ENCODE measurements around the gene LDB3. TPM values are rescaled to one million over a fixed set of nuclear protein-coding genes. Genes with fewer than 3 reads are reported as not detected.

LDB3 gene
- total and polyA plus RNA-seq, 2 experiments from 2014 or later, result 0.05 to 0.11 TPM

DNA sequence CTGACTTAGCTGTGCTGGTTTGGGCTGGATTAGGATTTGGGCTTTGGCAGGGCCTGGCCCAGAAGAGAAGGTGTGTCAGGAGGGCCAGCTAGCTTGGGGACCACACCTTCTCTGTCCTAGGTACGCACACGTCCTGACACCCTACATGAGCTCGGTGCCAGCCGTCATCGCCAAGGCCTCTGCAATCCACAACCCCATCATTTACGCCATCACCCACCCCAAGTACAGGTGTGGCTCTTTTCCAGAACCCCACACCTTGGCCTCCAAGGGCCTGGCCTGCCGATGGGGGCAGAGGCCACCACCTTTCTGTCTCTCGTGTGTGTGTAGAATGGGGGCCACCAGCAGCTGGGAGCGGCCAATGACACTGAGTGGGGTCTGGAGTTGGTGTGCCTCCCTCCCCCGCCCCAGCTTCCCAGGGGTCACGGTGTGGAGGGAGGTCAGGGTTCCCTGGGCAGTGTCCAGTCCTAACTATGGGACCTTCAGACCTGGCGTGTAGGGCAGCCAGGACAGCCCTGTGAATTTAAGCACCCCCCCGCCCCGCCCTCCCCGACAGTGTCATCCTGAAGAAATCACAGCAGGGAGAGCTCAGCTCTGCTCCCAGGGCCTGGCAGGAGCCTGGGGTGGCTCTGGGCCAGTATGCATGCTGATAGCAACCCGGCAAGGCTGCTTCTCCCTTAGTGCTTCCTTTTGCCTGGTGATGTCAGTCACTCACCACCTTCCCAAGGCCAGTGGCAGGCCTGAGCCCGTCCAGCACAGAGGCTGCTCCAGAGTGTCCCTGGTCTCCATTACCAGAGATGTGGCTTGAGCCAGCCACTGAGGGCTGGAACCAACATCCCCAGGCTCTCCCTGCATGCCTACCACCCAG is 6.9 kb upstream of the LDB3 start:
- no peaks in the 10 kb centered on the region for H3K4me1 ChIP-seq (ENCODE audit: insufficient read depth)
- no peaks in the 10 kb centered on the region for H4K20me1 ChIP-seq (ENCODE audit: insufficient read depth)
- no peaks in the 10 kb centered on the region for H3K36me3 ChIP-seq (ENCODE audit: low read depth)
- no peak overlapping the region for H3K9ac ChIP-seq
- no peaks in the 10 kb centered on the region for H3K27me3 ChIP-seq (replicated peaks; ENCODE audit: insufficient read depth)
- H3K4me2 ChIP-seq (ENCODE audit: unreplicated experiment), result no peak overlapping the region
- WGBS, 2 experiments (ENCODE audit: low coverage in 1 of 2, low lambda C conversion rate in 2 of 2, missing lambda C conversion rate in 2 of 2), result 59 to 66% methylated on average over 17 of the region's 17 CpGs
- no peaks in the 10 kb centered on the region for H3K9me2 ChIP-seq (ENCODE audit: insufficient read depth)
- no peak overlapping the region for H2AFZ ChIP-seq
- DNase-seq, result peak; percentile 48
- no peaks in the 10 kb centered on the region for H3K9me3 ChIP-seq (ENCODE audit: low read depth)
- H3F3A ChIP-seq (ENCODE audit: insufficient read depth), result no peaks in the 10 kb centered on the region
- H3K27ac ChIP-seq, result no peak overlapping the region
- H3K4me3 ChIP-seq, result no peak overlapping the region
- TF ChIP-seq EZH2phosphoT487 (IDR thresholded peaks at IDR 0.05; ENCODE audit: insufficient read depth, low read depth), result no peak
- no peak for TF ChIP-seq EZH2 (IDR thresholded peaks at IDR 0.05; ENCODE audit: insufficient read depth, poor library complexity, severe bottlenecking)
- in situ Hi-C loops (cut with MboI), result no loop called here
- no peaks in the 10 kb centered on the region for H3K79me2 ChIP-seq (ENCODE audit: insufficient read depth)

DNA sequence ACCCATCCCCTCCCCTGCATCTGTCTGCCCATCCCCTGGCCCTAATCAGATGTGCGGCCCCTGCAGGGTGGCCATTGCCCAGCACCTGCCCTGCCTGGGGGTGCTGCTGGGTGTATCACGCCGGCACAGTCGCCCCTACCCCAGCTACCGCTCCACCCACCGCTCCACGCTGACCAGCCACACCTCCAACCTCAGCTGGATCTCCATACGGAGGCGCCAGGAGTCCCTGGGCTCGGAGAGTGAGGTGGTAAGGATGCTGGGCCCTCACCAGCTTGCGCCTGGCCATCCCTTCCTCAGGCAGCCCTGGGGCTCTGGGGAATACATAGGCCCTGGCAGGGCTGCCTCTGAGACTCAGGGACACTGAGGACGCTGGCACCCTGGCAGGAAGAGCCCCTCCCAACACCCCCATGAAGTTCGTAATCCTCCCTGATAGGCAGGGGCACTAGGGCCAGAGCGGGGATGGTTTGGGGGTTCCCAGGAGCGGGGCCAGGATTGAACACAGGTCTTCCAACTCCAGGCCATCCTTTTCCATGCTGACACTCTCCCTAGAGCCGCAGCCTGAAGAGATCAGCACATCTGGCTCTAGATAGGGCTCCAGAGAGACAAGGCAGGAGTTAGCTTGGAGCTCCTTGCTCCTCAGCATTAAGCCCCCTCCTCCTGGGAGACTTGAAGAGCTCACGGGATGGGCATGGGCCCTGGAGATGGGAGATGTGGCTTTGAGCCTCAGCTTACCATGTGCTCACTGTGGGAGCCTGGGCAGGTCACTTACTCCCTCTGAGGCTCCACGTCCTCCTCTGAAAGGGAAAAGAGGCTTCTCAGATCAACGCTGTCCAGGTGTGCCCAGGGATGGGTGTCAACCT is 5.9 kb upstream of the LDB3 start:
- H3K36me3 ChIP-seq (ENCODE audit: low read depth), result no peaks in the 10 kb centered on the region
- H3F3A ChIP-seq (ENCODE audit: insufficient read depth), result no peaks in the 10 kb centered on the region
- H3K9me2 ChIP-seq (ENCODE audit: insufficient read depth), result no peaks in the 10 kb centered on the region
- H3K27me3 ChIP-seq (replicated peaks; ENCODE audit: insufficient read depth), result no peaks in the 10 kb centered on the region
- H3K27ac ChIP-seq, result no peak overlapping the region
- no peak overlapping the region for H3K4me2 ChIP-seq (ENCODE audit: unreplicated experiment)
- H4K20me1 ChIP-seq (ENCODE audit: insufficient read depth), result no peaks in the 10 kb centered on the region
- H2AFZ ChIP-seq, result no peak overlapping the region
- H3K4me1 ChIP-seq (ENCODE audit: insufficient read depth), result no peaks in the 10 kb centered on the region
- 70 to 76% methylated on average over 18 to 19 of the region's 19 CpGs for WGBS, 2 experiments (ENCODE audit: low coverage in 1 of 2, low lambda C conversion rate in 2 of 2, missing lambda C conversion rate in 2 of 2)
- H3K9me3 ChIP-seq (ENCODE audit: low read depth), result no peaks in the 10 kb centered on the region
- no peak overlapping the region for H3K9ac ChIP-seq
- TF ChIP-seq EZH2 (IDR thresholded peaks at IDR 0.05; ENCODE audit: insufficient read depth, poor library complexity, severe bottlenecking) (no peak), EZH2phosphoT487 (IDR thresholded peaks at IDR 0.05; ENCODE audit: insufficient read depth, low read depth) (no peak)
- H3K4me3 ChIP-seq, result no peak overlapping the region
- no peaks in the 10 kb centered on the region for H3K79me2 ChIP-seq (ENCODE audit: insufficient read depth)
- in situ Hi-C loops (cut with MboI), result no loop called here
- no peak for DNase-seq

DNA sequence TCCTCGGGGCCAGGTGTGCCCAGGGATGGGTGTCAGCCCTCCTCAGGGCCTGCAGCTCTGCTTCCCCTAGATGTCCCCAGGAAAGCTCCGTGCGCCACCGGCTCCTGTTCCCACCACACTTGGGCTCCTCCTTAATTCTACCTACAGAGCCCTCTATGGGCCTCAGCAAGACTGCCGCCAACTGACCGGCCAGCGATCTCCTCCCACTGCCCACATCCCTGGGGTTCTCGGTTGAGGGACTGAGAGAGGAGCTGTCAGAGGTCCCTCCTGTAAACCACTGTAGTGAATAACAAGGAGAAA is 5.3 kb upstream of the LDB3 start:
- H3K4me1 ChIP-seq (ENCODE audit: insufficient read depth), result no peaks in the 10 kb centered on the region
- no peaks in the 10 kb centered on the region for H3K27me3 ChIP-seq (replicated peaks; ENCODE audit: insufficient read depth)
- no peaks in the 10 kb centered on the region for H3K79me2 ChIP-seq (ENCODE audit: insufficient read depth)
- H3F3A ChIP-seq (ENCODE audit: insufficient read depth), result no peaks in the 10 kb centered on the region
- no peak overlapping the region for H3K27ac ChIP-seq
- no peak for DNase-seq
- no peaks in the 10 kb centered on the region for H3K9me2 ChIP-seq (ENCODE audit: insufficient read depth)
- no peaks in the 10 kb centered on the region for H3K9me3 ChIP-seq (ENCODE audit: low read depth)
- in situ Hi-C loops (cut with MboI), result no loop called here
- no peaks in the 10 kb centered on the region for H3K36me3 ChIP-seq (ENCODE audit: low read depth)
- TF ChIP-seq EZH2 (IDR thresholded peaks at IDR 0.05; ENCODE audit: insufficient read depth, poor library complexity, severe bottlenecking), result no peak
- TF ChIP-seq EZH2phosphoT487 (IDR thresholded peaks at IDR 0.05; ENCODE audit: insufficient read depth, low read depth), result no peak
- no peak overlapping the region for H2AFZ ChIP-seq
- H3K4me3 ChIP-seq, result no peak overlapping the region
- H3K9ac ChIP-seq, result no peak overlapping the region
- no peaks in the 10 kb centered on the region for H4K20me1 ChIP-seq (ENCODE audit: insufficient read depth)
- 91% methylated on average over 8 of the region's 8 CpGs for WGBS, 2 experiments (ENCODE audit: low coverage in 1 of 2, low lambda C conversion rate in 2 of 2, missing lambda C conversion rate in 2 of 2)
- no peak overlapping the region for H3K4me2 ChIP-seq (ENCODE audit: unreplicated experiment)

- Histone ChIP-seq H3F3A (ENCODE audit: insufficient read depth) (no peaks in the 10 kb centered on the region), H3K27ac (no peak overlapping the region), H4K20me1 (ENCODE audit: insufficient read depth) (no peaks in the 10 kb centered on the region), H3K9me3 (ENCODE audit: low read depth) (no peaks in the 10 kb centered on the region), H3K79me2 (ENCODE audit: insufficient read depth) (no peaks in the 10 kb centered on the region), H2AFZ (no peak overlapping the region), H3K9ac (no peak overlapping the region), H3K4me3 (no peak overlapping the region), H3K4me2 (ENCODE audit: unreplicated experiment) (no peak overlapping the region), H3K4me1 (ENCODE audit: insufficient read depth) (no peaks in the 10 kb centered on the region), H3K36me3 (ENCODE audit: low read depth) (no peaks in the 10 kb centered on the region), H3K27me3 (replicated peaks; ENCODE audit: insufficient read depth) (no peaks in the 10 kb centered on the region), H3K9me2 (ENCODE audit: insufficient read depth) (no peaks in the 10 kb centered on the region)
- TF ChIP-seq EZH2 (IDR thresholded peaks at IDR 0.05; ENCODE audit: insufficient read depth, poor library complexity, severe bottlenecking), result no peak
- TF ChIP-seq EZH2phosphoT487 (IDR thresholded peaks at IDR 0.05; ENCODE audit: insufficient read depth, low read depth), result no peak
- DNase-seq, result no peak
- 49 to 64% methylated on average over 10 of the region's 10 CpGs for WGBS, 2 experiments (ENCODE audit: low coverage in 1 of 2, low lambda C conversion rate in 2 of 2, missing lambda C conversion rate in 2 of 2)
- in situ Hi-C loops (cut with MboI), result no loop called here
Observed at GRCh38 chr10:86663576-86664339, 4.6 kb upstream of the LDB3 start.
